Smooth muscle cell (in vitro differentiated cells): ENCODE measurements around the gene HBG2. TPM values are rescaled to one million over a fixed set of nuclear protein-coding genes. Genes with fewer than 3 reads are reported as not detected.

Experiments used
- DNase-seq: peaks from one replicate; lab custom pipeline; 2025; ENCODE audit not compliant: unreplicated experiment; lab: John Stamatoyannopoulos, UW
- H2AFZ ChIP-seq: fragments of 200-600 bp; sonication (generic); 2 replicates; pipeline ENCODE4 v1.6.0; 2016; ENCODE audit warnings: antibody characterized with exemption, low read depth, mild to moderate bottlenecking
- H3F3A ChIP-seq: fragments of 200-600 bp; sonication (generic); 2 replicates; pipeline ENCODE4 v1.6.0; 2017; ENCODE audit warnings: antibody characterized with exemption, low read depth
- H3K27ac ChIP-seq: fragments of 200-600 bp; sonication (generic); 2 replicates; pipeline ENCODE4 v1.5.1; 2016; ENCODE audit warnings: low read depth, mild to moderate bottlenecking
- H3K27me3 ChIP-seq: fragments of 200-600 bp; sonication (generic); 2 replicates; pipeline ENCODE4 v1.6.1; 2016; ENCODE audit warnings: low read depth, mild to moderate bottlenecking
- H3K36me3 ChIP-seq: fragments of 200-600 bp; sonication (generic); 2 replicates; pipeline ENCODE4 v1.5.1; 2016; ENCODE audit warnings: low read depth
- H3K4me1 ChIP-seq: fragments of 200-600 bp; sonication (generic); 2 replicates; pipeline ENCODE4 v1.5.1; 2016; ENCODE audit warnings: low read depth
- H3K4me2 ChIP-seq: fragments of 200-600 bp; sonication (generic); 2 replicates; pipeline ENCODE4 v1.6.0; 2016; ENCODE audit warnings: mild to moderate bottlenecking
- H3K4me3 ChIP-seq: fragments of 200-600 bp; sonication (generic); 2 replicates; pipeline ENCODE4 v1.5.1; 2016; ENCODE audit warnings: mild to moderate bottlenecking
- H3K79me2 ChIP-seq: fragments of 200-600 bp; sonication (generic); 2 replicates; pipeline ENCODE4 v1.6.0; 2016; ENCODE audit warnings: low read depth, mild to moderate bottlenecking
- H3K9ac ChIP-seq: fragments of 200-600 bp; sonication (generic); 2 replicates; pipeline ENCODE4 v1.6.0; 2016; ENCODE audit warnings: low read depth
- H3K9me3 ChIP-seq: fragments of 200-600 bp; sonication (generic); replicated peaks from 2 replicates; pipeline ENCODE4 v1.5.1; 2016; ENCODE audit warnings: low read depth
- H4K20me1 ChIP-seq: fragments of 200-600 bp; sonication (generic); 2 replicates; pipeline ENCODE4 v1.6.0; 2016; ENCODE audit warnings: low read depth
- CTCF ChIP-seq: fragments of 200-600 bp; sonication (generic); IDR thresholded peaks from 2 replicates; pipeline ENCODE4 v1.5.1; 2017; ENCODE audit warnings: borderline replicate concordance, mild to moderate bottlenecking, antibody characterized with exemption; ENCODE audit not compliant: insufficient read depth, poor library complexity, severe bottlenecking
- WGBS: methylation state at CpG from one replicate; pipeline ENCODE4 v1.1.7; 2016; ENCODE audit warnings: low lambda C conversion rate; 5-methylcytosine and 5-hydroxymethylcytosine counted together
- polyA plus RNA-seq: library from polyadenylated mRNA; unstranded; fragments of >200 nt; fragmentation: Nextera tagmentation; extraction: Ambion mirVana; gene quantifications from 2 replicates; pipeline ENCODE4 v1.2.1, GENCODE V29; 2016
- total RNA-seq: library from RNA; depleted of rRNA; stranded (reverse); fragments of >200 nt; gene quantifications from 2 replicates; pipeline ENCODE4 v1.2.3, GENCODE V29; 2014

Gene HBG2
- total and polyA plus RNA-seq, 2 experiments from 2014 or later, result not detected

- H3K79me2 ChIP-seq, result no peaks in the 10 kb centered on the region
- no peaks in the 10 kb centered on the region for H3K27me3 ChIP-seq
- H3K9ac ChIP-seq, result no peak overlapping the region
- 87% methylated on average over 2 of the region's 2 CpGs for WGBS
- no peaks in the 10 kb centered on the region for H3F3A ChIP-seq
- H3K9me3 ChIP-seq, result no peaks in the 10 kb centered on the region
- no peaks in the 10 kb centered on the region for H3K4me1 ChIP-seq
- H3K4me2 ChIP-seq, result no peak overlapping the region
- no peaks in the 10 kb centered on the region for H3K36me3 ChIP-seq
- H3K4me3 ChIP-seq, result no peak overlapping the region
- DNase-seq, result no peak
- H2AFZ ChIP-seq, result no peak overlapping the region
- no peaks in the 10 kb centered on the region for H4K20me1 ChIP-seq
- no peak overlapping the region for H3K27ac ChIP-seq
- no peak for TF ChIP-seq CTCF
These were observed 51.2 kb downstream of the HBG2 start for GRCh38 chr11:5203366-5203765.

Other genes with a start within 250 kb of the HBG2 start
- not detected in 2 replicates for gene OR52J3, start 208.3 kb downstream of the HBG2 start, total RNA-seq
- gene OR52J3, start 208.3 kb downstream of the HBG2 start, polyA plus RNA-seq, result not detected in 2 replicates
- not detected in 2 replicates for gene OR52E2, start 195.2 kb downstream of the HBG2 start, total RNA-seq
- gene OR52E2, start 195.2 kb downstream of the HBG2 start, polyA plus RNA-seq, result not detected in 2 replicates
- not detected in 2 replicates for gene OR52E1, start 185.2 kb downstream of the HBG2 start, total RNA-seq
- gene OR52E1, start 185.2 kb downstream of the HBG2 start, polyA plus RNA-seq, result not detected in 2 replicates
- not detected in 2 replicates for gene OR52A5, start 116.4 kb downstream of the HBG2 start, total RNA-seq
- not detected in 2 replicates for gene OR52A5, start 116.4 kb downstream of the HBG2 start, polyA plus RNA-seq
- not detected in 2 replicates for gene OR52A1, start 100.0 kb downstream of the HBG2 start, total RNA-seq
- gene OR52A1, start 100.0 kb downstream of the HBG2 start, polyA plus RNA-seq, result not detected in 2 replicates
- not detected in 2 replicates for gene OR51V1, start 54.1 kb downstream of the HBG2 start, total RNA-seq
- gene OR51V1, start 54.1 kb downstream of the HBG2 start, polyA plus RNA-seq, result not detected in 2 replicates
- gene HBB, start 27.7 kb downstream of the HBG2 start, total RNA-seq, result not detected in 2 replicates
- gene HBB, start 27.7 kb downstream of the HBG2 start, polyA plus RNA-seq, result not detected in 2 replicates
- not detected in 2 replicates for gene HBD, start 20.3 kb downstream of the HBG2 start, total RNA-seq
- gene HBD, start 20.3 kb downstream of the HBG2 start, polyA plus RNA-seq, result not detected in 2 replicates
- not detected in 2 replicates for gene HBG1, start 4.9 kb downstream of the HBG2 start, total RNA-seq
- gene HBG1, start 4.9 kb downstream of the HBG2 start, polyA plus RNA-seq, result not detected in 2 replicates
- gene HBE1, start 15.2 kb upstream of the HBG2 start, total RNA-seq, result not detected in 2 replicates
- gene HBE1, start 15.2 kb upstream of the HBG2 start, polyA plus RNA-seq, result 0.73 TPM in 1 of 2 replicates, not detected in the other
- gene OR51B4, start 47.2 kb upstream of the HBG2 start, total RNA-seq, result not detected in 2 replicates
- not detected in 2 replicates for gene OR51B4, start 47.2 kb upstream of the HBG2 start, polyA plus RNA-seq
- not detected in 2 replicates for gene OR51B2, start 69.5 kb upstream of the HBG2 start, total RNA-seq
- not detected in 2 replicates for gene OR51B2, start 69.5 kb upstream of the HBG2 start, polyA plus RNA-seq
- 0.09 and 0.54 TPM in 2 replicates for gene OR51B5, start 88.7 kb upstream of the HBG2 start, total RNA-seq
- not detected in 2 replicates for gene OR51B5, start 88.7 kb upstream of the HBG2 start, polyA plus RNA-seq
- not detected in 2 replicates for gene OR51B6, start 96.7 kb upstream of the HBG2 start, total RNA-seq
- gene OR51B6, start 96.7 kb upstream of the HBG2 start, polyA plus RNA-seq, result not detected in 2 replicates
- not detected in 2 replicates for gene OR51M1, start 129.0 kb upstream of the HBG2 start, total RNA-seq
- gene OR51M1, start 129.0 kb upstream of the HBG2 start, polyA plus RNA-seq, result not detected in 2 replicates
- not detected in 2 replicates for gene OR51Q1, start 167.3 kb upstream of the HBG2 start, total RNA-seq
- gene OR51Q1, start 167.3 kb upstream of the HBG2 start, polyA plus RNA-seq, result not detected in 2 replicates
- not detected in 2 replicates for gene OR51I1, start 186.7 kb upstream of the HBG2 start, total RNA-seq
- gene OR51I1, start 186.7 kb upstream of the HBG2 start, polyA plus RNA-seq, result not detected in 2 replicates
- not detected in 2 replicates for gene OR51I2, start 194.5 kb upstream of the HBG2 start, total RNA-seq
- not detected in 2 replicates for gene OR51I2, start 194.5 kb upstream of the HBG2 start, polyA plus RNA-seq
- gene OR52D1, start 233.9 kb upstream of the HBG2 start, total RNA-seq, result not detected in 2 replicates
- gene OR52D1, start 233.9 kb upstream of the HBG2 start, polyA plus RNA-seq, result not detected in 2 replicates